ENCODE data around the gene TOR1AIP1.
"Not testable (repeated sequence)": the region's sequence is repeated elsewhere in the genome, so short reads cannot be mapped to it uniquely, and the experiment has no call there.

TOR1AIP1 gene

GRCh38 chr1:179882253-179883039, at the start of gene TOR1AIP1:
TSS of gene TOR1AIP1 (plus strand) at chr1:179882285. CDS start at chr1:179882503, 218 bp downstream.
- peak; percentile 99 for DNase-seq

- DNase-seq, result not testable (repeated sequence)
Measured at GRCh38 chr1:179836686-179837445, 45.2 kb upstream of the TOR1AIP1 start.

GRCh38 chr1:179840107-179840506, 42.0 kb upstream of the TOR1AIP1 start:
- no peak for DNase-seq

GRCh38 chr1:179848233-179848632, 33.9 kb upstream of the TOR1AIP1 start:
- DNase-seq, result no peak

- no peak for DNase-seq
Measured at GRCh38 chr1:179853102-179853501, 29.0 kb upstream of the TOR1AIP1 start.

GRCh38 chr1:179855831-179856230, 26.3 kb upstream of the TOR1AIP1 start:
- not testable (repeated sequence) for DNase-seq

- DNase-seq, result no peak
Measured at GRCh38 chr1:179856296-179856695, 25.8 kb upstream of the TOR1AIP1 start.

- no peak for DNase-seq
Measured at GRCh38 chr1:179857009-179857408, 25.1 kb upstream of the TOR1AIP1 start.

GRCh38 chr1:179860652-179861051, 21.4 kb upstream of the TOR1AIP1 start:
- no peak for DNase-seq

- DNase-seq, result no peak
Measured at GRCh38 chr1:179865377-179865776, 16.7 kb upstream of the TOR1AIP1 start.

- DNase-seq, result no peak
Measured at GRCh38 chr1:179866616-179867015, 15.5 kb upstream of the TOR1AIP1 start.

GRCh38 chr1:179867493-179868330, 14.4 kb upstream of the TOR1AIP1 start:
- DNase-seq, result peak; percentile 49 to 61

- DNase-seq, result no peak
Measured at GRCh38 chr1:179870870-179871269, 11.2 kb upstream of the TOR1AIP1 start.

- DNase-seq, result no peak
Measured at GRCh38 chr1:179871940-179872339, 10.1 kb upstream of the TOR1AIP1 start.

- DNase-seq, result no peak
Measured at GRCh38 chr1:179872558-179872957, 9.5 kb upstream of the TOR1AIP1 start.

- DNase-seq, result no peak
Measured at GRCh38 chr1:179873438-179873851, 8.6 kb upstream of the TOR1AIP1 start.

- no peak for DNase-seq
Measured at GRCh38 chr1:179875596-179876299, 6.3 kb upstream of the TOR1AIP1 start.

- no peak for DNase-seq
Measured at GRCh38 chr1:179876300-179876715, 5.8 kb upstream of the TOR1AIP1 start.

- DNase-seq, result peak; percentile 81 to 85
Measured at GRCh38 chr1:179877586-179878265, 4.4 kb upstream of the TOR1AIP1 start, which contains the start of gene TOR1AIP2. TSS of gene TOR1AIP2 (minus strand) at chr1:179877803. CDS start at chr1:179852665, 25,138 bp downstream.

GRCh38 chr1:179879797-179880196, 2.3 kb upstream of the TOR1AIP1 start:
- DNase-seq, result no peak

GRCh38 chr1:179881642-179882252, 338 bp upstream of the TOR1AIP1 start:
- no peak for DNase-seq

Measured in CD4-positive, alpha-beta T cell treated with Interleukin-1 beta for 1 hour (primary cell).